ENCODE measurements around the gene MRPL10.

Gene MRPL10

DNA sequence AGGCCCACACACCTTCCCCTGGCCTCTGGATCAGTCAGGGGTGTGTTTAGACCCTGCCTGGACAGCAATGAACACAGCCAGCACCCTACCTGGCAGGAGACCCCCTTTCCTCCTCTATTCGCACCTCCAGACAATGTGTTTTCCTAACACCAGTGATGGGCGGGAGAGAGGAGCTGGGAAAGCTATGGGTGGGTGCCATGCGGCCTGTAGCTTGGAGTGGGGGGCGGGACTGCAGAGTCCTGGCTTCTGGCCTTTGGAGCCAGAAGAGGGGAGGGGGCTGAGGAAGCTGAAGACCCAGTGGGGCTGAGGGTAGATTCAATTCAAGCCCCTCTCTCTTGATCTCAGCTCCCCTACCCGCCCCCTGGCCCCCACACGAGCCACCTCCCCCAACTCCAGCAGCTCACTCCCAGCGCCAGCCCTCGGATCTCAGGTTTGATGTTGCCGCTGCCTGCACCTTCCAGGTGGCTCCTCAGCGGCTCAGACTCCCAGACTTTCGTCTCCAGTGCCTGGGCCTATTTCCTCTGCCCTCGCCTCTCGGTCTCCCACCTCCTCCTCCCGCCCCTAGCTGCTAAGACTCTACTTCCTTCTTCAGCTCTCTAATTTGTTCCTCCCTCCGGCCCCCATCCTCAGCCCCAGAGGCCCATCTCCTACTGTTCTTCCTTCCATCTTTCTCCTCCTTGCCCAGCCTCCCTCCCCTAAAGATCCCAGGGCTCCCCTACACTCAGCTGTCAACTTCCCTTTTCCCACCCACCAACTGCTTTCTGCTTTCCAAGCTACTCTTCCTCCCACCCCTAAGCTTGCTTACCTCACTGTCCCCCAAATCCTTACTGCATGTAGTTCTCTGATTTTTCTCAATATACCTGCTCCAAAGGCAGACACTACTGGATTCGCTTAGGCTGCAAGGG, 26.5 kb upstream of the MRPL10 start:
- DNase-seq, result no peak

DNA sequence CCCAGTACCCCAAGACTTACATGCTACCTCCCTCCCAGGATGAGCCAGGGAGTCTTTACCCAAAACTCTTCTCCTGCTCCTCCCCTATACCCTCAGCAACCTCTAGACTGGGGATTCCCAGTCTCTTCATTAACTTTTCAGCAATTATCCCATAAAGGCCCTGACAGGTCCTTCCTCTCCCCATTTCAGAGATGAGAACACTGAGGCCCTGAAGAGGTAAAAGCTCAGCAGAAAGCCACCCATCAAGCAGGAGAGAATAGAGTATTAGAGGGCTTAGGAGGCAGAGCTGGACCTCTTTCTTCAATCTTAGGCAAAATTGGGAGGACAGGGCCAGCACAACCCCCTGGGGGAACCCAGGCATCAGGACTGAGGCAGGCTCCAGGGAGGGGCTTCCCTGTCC, 25.5 kb upstream of the MRPL10 start:
- DNase-seq, result no peak

DNA sequence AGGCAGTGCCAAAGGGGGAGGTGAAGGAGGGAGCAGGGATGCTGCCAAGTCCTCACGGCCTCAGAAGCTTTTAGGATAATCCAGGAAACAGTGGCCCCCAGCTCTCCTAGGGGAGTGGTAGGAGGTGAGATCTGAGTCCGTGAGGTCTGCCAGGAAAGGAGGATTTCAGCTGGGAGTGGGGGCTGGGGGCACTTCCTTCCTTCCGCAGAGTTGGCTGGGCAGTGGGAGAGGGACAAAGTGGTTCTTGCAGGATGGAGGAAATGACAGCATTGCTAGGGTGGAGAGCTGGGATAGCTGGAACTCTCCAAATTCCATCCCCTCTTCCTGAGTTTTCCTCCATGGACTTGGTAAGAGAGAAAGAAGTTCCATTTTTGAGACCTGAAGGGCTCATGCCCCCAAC, 24.4 kb upstream of the MRPL10 start:
- no peak for DNase-seq

DNA sequence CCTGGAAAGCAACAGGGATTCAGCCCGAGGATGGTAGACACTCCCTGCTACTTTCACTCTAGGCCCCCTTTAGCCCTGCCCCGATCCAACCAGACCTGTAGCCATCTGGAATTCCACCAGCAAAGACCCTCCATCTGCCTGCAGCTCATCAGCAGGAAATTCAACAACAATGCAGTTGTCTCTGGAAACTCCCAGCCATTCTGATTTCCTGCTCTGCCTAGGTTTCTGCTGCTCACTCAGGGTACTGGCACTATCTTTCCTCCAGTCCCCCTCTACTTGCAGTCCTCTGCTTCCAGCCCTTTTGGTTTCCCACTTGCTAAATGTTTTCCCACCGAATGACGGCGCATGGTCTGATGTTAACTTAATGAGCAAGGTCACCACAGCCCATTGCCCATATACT, 22.3 kb upstream of the MRPL10 start:
- DNase-seq, result no peak

DNA sequence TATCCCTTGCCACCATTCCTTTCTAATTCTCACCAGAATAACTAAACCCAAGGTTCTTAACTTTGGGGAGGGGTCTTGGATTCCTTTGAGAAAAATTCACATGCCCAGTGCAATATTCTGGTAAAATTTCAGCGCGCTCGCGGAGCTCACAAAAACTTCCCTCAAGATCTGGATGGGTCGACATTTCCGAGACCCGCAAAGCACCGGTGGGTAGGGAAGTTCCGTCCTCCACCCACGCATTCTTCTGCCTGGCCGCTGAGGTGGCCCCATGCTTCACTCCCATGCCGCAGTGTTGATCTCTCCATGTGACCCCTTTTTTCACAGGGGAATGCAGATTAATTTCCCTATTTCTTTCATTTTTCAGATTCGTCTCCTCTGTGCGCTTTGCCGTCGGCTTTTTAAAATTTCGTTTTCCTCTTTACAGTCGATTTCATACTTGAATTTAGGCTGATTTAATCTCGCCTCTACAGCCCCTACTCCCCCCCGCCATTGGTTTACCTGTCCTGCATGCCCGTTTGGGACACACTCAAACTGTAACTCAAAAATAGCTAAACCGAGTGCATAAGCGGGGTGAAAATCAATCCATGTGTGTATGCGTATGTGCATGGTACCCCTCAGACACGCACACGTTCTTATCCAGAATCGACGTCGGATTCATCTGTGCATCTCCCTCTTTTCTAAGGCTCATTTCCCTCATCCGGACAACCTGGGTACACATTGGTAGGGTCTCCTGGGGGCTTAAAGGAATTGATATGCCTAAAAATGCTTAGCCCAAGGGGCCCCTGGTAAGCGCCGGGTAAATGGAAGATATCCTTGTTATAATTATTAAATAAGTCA, 21.0 kb upstream of the MRPL10 start:
- no peak for DNase-seq

DNA sequence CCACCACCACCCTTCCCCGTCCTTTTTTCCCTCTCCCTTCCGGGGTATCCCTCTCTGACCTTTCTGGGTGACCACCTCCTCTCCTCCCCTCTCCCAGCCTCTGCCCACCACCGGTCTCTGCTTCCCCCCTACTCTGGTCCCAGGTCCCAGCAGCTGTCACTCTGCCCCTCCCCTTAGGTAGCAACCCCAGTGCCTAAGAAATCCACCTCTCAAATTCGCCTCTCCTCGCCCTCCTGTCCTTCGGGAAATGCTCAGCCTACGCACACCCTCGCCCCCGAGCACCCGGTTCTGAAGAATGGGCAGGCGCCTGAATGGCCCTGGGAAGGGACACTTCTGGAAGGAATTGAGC, 20.4 kb upstream of the MRPL10 start:
- no peak for DNase-seq

DNA sequence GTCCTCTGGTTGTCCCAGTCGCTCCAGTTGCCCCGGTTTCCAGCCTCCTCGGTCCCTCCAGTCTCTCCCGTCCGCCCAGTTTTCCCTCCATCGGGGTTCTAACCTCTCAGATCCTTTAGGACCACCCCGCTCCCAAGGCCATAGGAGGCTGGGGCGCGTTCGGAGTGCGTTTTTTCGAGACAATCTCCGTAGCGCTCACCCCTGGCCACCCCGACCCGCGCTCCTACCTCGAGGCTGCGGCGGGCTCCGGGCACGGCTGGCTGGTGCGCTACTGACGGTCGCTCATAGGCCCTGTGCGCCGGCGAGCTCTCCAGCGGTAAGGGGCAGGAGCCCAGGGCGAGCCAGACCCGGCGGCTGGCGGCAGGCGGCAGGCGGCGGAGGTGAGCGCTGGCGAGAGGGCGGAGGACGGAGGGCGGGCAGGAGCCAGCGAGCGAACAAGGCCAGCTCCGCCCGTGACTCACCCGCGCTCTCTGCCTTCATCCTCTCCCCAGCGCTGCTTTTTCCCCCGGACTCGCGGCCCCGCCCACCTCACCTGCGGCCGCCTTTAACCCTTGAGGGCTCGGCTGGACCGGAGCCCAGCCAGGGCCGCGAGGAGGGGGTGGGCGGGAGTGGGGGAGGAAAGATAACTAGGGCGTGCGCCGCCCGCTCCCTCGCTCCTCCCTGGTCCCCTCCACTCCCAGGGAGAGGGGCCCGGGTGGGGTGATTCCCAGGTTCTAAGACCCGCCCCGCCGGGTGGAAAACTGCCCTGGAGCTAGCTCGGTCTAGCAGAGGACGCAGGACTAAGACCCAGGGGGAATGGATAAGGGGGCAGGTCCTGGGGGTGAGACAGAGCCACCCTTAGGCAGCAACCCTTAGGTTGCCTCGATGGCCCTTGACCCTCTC, 19.6 kb upstream of the MRPL10 start, which contains the start of gene SP6:
Gene SP6, minus strand, starts transcription at position 472 of the 882 bp plus-strand sequence. CDS start 2,734 bp downstream, outside the sequence.
- peak; percentile 51 for DNase-seq

DNA sequence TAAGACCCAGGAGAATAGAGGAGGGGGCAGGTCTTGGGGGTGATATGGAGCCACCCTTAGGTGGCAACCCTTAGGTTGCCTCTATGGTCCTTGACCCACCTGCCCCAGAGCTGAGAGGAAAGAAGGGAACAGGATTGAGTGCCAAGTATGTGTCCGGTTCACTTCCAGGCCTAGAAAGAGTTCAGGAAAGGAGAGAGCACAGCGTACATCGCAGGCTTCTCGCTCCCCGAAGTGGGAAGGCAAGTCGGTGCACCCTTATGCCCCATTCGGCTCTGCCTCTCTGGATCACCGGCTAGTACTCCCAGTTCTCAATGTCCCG, 19.0 kb upstream of the MRPL10 start:
- DNase-seq, result no peak

DNA sequence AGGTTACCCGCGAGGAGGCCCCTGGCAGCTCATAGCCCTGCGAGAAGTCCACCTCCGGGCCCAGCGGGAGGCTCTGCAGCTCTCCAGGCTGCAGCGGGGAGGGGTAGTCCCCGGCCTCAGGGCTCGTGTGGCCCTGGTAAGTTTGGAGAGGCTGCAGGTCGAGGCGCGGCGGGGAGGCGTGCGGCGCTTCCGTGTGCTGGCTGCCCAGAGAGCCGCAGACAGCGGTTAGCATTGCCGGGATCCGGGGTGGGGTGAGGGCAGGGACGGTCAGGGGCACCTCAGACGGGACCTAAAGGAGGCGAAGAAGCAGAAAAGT, 16.8 kb upstream of the MRPL10 start:
- no peak for DNase-seq

DNA sequence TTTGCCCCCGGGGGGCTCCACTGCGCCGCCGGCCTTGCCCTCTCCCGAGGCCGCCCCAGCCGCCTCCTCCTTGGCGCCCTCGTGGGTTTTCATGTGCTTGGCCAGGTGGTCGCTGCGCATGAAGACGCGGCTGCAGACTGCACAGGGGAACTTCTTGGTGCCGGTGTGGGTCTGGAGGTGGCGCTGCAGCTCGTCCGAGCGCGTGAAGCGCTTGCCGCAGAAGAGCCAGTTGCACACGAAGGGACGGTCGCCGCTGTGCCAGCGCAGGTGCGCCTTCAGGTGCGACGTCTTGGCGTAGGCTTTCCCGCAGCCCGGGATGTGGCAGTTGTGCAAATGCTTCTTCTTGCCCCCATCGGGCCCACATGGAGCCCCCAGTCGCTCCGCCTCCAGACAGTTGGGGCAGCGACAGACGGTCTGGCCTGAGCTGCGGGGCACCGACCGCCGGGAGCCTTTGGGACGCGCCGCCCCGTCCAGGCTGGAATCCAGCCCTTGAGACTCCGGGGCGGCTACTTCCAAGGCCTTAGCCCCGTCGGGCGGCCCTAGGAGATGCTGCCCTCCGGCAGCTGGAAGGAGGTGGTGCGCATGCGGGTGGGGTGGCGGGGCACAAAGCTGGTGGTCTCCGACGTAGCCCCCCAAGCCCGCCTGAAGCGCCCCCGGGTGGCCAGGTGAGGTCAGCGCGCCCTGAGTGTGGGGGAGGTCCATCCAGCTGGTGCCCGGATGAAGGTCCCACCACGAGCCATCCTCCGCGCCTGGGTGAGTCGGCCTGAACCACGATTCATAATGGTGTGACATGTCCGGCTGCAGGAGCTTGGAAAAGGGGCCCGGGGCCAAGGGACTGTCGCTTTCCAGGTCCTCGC, 16.2 kb upstream of the MRPL10 start:
- peak; percentile 10 for DNase-seq

DNA sequence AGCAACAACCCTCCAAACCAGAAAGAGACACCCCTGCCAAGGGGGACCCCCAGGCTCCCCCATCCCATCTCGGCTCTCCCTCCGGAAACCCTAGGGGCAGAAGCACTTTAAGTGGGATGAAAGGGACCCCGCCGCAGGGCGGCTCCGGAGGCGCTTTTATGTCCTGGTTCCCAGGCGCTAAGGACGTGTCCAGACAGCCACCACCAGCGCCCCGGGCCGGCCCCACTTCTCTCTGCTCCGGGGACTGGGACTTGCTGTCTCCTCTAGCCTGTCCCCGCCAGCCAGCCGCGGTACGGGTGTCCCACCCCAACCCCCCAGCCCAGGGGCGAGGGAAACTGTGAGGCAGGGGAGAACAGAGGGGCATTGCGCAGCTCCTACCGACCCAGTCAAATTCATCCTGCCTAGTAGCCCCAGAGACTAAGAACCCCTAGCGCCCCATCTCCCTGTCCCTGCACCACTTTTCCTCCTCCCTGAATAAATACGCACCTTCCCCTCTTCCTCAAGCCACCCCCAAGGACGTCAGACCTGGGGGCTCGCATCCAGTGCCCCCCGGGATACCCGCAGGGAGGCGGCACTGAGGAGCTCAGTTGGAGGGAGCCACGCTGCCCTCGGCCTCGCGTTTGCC, 15.5 kb upstream of the MRPL10 start:
- no peak for DNase-seq

DNA sequence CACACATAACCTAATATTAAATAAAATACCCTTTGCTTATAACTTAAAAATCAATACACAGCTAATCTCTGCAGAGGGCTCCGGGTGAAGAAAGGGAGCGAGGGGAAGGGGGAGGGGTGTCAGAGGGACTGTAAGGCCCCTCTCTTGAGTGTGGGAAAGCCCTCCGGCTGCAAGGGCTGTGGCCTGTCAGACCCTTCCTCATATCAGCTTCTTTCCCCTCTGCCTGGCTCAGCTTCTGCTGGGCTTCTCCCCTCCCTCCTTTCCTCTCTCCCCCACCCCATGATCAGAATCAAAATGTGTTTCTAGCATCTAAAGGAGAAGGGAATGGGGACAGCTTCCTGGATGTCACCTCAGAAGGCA, 14.4 kb upstream of the MRPL10 start:
- no peak for DNase-seq

DNA sequence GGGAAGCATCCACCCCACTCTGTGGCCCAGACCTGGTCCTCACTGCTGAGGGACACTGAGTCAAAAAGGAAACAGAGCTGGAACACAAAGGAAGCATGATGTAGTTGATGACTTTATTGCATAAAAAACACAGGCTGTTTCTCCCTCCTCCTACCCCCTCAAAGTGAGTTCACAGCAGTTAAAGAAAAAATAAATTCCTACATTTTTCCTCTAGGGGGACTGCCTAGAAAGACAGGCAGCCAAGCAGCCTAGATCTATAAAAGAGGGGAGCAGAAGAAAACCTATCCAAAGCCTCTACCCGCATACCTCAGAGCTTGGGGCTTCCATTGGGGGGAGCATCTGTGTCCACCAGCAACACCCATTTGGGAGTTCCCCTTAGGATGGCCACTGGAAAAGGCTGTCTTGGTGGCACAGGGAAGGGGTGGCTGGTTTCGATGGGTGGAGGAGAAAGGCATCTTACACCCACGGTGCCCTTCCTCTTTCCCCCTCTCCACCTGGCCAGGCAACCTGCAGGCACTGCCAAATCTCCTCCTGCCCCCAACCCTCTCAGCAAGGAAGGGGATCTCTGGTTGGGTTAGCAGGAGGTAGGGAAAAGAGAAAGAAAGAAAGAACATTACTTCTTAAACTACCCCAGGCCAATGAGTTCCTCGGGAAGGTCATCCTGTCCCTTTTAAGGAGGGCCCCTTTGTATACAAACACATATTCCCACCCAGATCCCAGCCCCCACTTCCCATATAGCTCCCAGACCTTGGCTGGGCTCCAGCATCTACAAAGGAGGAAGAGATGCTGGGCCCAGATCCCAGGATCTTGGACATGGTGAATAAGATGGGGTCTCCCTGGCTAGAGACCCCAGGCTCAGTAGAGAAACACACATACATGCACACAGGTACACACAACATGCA, 13.7 kb upstream of the MRPL10 start:
- DNase-seq, result no peak

DNA sequence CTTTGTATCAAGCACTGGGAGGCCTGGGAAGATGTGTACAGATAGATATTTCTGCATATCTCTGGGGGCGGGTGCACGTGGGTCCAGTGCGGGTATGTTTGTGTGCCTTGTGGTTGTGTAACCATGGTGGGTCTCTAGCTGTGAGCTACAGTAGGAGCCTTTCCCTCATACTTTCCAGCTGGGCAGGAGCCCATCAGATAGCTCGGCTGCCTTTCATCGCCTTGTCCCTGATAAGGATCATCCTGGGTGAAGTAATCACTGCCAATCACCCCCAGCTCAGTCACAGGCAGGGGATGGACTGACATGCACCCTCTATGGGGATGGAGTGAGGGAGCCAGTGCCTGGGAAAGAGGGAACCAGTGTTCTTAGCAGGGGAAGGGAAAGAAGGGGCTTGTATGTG, 12.9 kb upstream of the MRPL10 start:
- no peak for DNase-seq

DNA sequence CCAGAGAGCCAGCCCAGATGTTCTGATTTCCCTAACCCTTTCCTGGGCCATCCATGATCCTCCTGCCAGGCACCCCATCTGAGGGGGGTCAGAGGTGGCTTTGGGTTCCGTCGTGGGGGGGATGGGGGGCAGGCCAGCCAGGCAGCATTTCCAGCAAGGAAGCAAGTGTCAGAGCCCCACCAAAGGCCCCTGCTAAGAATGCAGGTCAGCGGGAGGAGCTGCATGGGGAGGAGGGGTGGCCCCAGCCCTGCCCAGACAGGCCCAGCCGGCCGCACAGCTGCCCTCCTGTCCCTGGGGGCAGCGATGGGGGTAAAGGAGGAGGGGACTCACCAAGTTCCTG, 12.0 kb upstream of the MRPL10 start:
- DNase-seq, result no peak

DNA sequence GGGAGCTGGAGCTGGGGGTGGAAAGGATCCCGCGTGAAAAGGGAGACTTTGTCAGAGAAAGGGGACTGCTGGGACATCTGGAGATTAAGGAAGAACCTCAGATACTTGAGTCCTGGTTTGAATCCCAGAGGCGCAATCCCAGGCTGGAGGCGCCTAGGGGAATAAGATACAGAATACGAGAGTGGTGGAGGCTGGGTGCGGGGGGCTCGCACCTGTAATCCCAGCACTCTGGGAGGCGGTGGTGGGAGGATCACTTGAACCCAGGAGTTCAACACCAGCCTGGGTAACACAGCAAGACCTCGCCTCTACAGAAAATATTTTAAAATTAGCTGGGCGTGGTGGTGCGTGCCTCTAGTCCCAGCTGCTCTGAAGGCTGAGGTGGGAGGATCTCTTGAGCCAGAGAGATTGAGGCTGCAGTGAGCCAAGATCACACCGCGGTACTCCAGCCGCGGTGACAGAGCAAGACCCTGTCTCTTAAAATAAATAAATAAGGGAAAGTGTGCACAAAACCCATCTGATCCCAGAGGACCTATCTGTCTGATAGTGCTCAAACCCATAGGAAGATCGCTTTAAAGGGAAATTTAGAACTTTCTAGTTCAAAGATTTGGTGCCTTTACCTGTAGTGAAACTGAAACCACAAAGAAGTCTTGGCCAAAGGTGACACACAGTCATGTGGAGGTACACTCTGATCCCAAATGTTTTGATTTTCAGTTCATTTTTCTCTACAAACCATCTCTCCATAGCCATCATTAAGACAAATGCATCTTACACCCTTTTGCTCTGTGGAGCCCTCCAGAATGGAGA, 10.3 kb upstream of the MRPL10 start:
- DNase-seq, result no peak

DNA sequence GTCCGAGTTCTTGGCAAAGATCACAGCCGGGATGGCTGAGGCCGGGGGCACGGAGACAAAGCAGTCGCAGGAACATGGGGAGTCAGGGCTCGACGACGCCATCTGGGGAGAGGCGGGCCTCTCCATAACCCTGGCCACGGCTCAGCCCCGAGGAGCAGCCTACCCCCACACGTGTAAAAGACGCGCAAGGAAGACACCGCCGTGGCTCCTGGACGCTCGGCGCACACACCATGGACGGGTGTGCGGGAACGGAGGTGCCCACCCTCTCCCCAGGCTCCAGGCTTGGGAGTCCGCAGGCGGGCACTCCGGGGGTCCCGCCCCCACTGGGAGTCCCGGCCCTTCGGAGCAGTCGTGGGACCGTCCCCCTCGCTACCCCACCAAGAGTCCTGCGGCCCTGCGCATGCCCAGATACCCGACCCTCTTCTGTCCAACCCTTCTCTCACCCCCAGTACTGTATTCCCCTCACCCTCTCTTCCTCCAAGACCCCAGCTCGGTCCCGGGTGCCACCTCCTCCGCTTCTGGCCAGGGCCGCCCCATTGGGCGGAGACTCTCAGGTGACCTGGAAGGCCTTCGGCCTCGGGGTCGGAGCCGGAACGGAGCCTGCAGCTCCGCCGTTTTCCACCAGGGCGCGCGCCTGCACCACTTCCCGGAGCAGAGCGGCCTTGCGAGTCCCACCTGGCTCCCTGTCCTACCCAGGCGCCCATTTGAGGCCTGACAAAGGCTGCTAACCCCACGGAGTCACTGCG, 9.6 kb upstream of the MRPL10 start, which contains the start of gene SCRN2:
Gene SCRN2, minus strand, starts transcription at position 532 of the 746 bp plus-strand sequence. Its CDS starts 430 bp downstream, at position 102.
- peak; percentile 80 for DNase-seq

DNA sequence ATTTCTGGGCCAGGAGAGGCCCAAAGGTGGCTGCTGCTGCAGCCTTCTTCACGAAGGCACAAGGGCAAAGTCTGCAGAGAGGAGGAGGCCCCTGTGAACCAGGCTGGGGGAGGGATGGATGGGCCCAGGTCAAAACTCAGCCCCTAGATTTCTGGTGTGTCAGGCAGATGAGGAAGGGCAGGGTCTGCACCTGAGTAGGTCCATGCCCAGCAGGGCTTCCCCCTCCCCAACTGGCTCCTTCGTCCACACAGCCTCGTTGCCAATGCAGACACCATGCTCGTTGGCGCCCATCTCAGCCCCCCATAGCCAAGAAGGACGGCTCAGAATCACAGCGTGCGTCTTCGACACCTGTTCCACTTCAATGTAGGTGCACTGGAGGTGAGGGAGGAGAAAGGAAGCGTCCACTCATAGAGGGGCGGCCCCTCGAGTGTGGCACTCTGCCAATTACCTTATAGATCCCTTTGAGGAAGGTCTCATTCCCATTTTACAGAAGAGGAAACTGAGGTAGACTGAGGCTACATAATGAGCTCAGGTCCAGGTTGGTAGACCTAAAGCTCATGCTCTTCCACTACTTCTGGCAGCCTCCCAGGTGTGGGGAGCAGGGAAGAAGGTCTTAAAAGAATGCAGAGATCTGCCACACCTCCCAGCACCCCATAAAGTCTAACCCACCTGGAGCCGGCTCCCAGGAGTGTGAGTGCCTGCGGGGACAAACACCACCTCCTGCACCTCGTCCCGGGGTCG, 8.8 kb upstream of the MRPL10 start:
- no peak for DNase-seq

DNA sequence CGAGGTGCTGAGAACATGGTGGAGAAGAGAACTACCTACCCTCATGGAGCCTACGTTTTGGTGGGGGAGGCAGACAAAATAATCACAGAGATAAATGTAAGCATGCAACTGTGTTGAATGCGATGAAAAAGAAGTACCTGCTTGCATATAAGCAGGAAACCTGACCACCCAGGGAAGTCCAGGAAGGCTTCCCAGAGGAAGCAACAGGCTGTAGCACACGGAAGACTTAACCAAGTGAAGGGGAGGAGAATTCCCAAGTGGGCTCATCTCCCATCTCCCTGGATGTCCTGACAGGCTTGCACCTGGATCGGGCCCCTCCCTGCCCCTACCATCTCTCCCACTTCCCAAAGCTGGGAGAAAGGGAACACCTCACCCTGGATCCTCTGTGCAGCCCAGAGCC, 7.7 kb upstream of the MRPL10 start:
- DNase-seq, result no peak

All from activated effector memory CD4-positive, alpha-beta T cell treated with Interleukin-2 at 50 U/mL for 16 hours (primary cell).